GM18873 (cell line): Measurements from ENCODE around the gene TEKT2.

Experiments
- ATAC-seq: cut with Tn5 transposase; IDR thresholded peaks from one replicate; pipeline ENCODE4 v1.9.1; 2021; ENCODE audit warnings: mild to moderate bottlenecking, moderate library complexity, moderate number of reproducible peaks; ENCODE audit not compliant: unreplicated experiment, low FRiP score

The TEKT2 gene

DNA sequence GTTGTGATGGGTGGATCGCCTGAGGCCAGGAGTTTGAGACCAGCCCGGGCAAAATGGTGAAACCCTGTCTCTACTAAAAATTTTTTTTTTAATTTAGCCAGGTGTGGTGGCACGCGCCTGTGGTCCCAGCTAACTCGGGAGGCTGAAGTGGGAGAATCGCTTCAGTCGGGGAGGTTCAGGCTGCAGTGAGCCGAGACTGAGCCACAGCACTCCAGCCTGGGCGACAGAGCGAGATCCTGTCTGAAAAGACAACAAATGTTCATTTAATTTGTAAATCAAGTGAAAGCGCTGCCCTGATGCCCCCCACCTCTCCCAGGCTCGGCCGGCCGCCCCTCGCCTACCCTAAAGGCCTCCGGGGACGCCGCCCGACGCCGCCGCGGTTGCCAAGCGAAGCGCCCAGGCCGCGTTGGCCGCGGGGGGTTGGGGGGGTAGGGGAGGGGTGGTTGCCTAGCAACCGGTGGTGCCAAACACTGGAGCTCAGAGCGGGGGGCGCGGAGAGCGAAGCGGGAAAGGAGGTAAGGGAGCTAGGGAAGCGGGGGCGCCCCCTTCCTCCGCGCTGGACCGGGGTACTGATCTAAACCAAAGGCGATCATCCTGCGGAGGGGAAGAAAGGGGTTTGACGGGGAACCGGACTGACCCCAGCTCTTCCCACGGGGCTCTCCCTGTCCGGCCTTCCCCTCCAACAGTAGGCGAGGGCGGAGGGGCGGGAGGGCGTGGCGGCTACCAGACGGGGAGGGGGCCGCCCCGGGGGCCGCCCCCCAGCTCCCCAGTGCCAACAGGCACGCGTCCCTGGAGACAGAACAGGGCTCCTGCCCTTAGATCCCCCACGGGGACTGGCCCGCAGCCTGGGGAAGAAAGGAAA, at the start of gene TEKT2:
TSS of gene TEKT2 (plus strand) at position 460 of the 862 bp plus-strand sequence. CDS start 828 bp downstream, outside the sequence.
- no peak for ATAC-seq

GRCh38 chr1:36034692-36035091, 49.2 kb upstream of the TEKT2 start:
- no peak for ATAC-seq

DNA sequence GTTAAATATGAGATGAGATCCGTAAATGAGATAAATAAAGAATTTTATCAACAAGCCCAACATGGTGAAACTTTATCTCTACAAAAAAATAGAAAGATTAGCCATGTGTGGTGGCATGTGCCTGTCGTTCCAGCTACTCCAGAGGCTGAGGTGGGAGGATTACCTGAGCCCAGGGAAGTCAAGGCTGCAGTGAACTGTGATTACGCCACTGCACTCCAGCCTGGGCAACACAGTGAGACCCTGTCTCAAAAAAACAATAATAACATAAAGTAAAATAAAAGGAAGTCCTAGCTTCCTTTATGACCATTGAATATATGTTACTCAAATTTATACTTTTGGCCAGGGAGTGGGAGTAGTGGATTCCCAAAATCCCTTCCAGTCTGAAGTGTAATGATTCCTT, 48.7 kb upstream of the TEKT2 start:
- no peak for ATAC-seq

- ATAC-seq = no peak
These were observed 43.7 kb upstream of the TEKT2 start for GRCh38 chr1:36040238-36040637.

DNA sequence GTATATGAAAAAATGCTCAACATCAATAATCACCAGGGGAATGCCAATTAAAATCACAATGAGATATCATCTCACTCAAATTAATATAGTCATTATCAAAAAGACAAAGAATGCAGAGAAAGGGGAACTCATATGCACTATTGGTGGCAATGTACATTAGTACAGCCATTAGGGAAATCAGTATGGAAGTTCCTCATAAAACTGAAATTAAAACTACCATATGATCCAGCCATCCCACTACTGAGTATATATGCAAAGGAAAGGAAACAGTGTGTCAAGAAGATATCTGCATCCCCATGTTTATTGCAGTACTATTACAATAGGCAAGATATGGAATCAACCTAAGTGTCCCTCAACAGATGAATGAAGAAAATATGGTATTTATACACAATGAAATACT, 32.1 kb upstream of the TEKT2 start:
- no peak for ATAC-seq

DNA sequence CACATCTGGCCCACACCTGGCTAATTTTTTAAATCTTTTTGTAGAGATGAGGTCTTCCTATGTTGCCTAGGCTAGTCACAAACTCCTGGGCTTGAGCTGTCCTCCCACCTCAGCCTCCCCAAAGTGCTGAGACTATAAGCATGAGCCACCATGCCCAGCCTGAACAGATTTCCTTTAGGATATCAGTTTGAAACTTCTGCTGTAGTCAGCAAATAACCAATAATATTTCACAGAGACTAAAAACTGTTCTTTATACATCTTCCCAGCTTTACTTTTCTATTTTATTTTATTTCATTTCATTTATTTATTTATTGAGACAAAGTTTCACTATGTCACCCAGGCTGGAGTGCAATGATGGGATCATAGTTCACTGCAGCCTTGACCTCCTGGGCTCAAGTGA, 29.9 kb upstream of the TEKT2 start:
- ATAC-seq = no peak

DNA sequence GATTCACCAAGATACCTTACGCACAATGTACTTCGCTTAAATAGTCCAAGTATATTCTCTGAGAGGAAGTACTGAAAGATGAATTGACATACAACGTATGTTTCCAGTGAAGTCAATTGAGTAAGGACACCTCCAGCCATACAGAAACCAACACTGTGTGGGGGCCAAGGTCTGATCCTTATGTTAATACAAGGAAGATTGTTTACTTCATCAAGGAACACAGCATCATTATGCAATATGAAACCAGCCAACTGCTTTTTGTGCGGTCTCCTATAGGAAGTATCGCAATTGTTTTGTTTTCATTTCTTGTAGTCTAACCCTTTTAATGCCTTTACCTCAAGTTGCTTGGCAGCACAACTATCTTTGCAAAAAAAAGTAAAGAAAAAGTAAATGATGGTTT, 28.2 kb upstream of the TEKT2 start:
- ATAC-seq = no peak

- no peak for ATAC-seq
These were observed 21.6 kb upstream of the TEKT2 start for GRCh38 chr1:36062315-36062714.

- ATAC-seq = no peak
These were observed 16.0 kb upstream of the TEKT2 start for GRCh38 chr1:36067871-36068270.

DNA sequence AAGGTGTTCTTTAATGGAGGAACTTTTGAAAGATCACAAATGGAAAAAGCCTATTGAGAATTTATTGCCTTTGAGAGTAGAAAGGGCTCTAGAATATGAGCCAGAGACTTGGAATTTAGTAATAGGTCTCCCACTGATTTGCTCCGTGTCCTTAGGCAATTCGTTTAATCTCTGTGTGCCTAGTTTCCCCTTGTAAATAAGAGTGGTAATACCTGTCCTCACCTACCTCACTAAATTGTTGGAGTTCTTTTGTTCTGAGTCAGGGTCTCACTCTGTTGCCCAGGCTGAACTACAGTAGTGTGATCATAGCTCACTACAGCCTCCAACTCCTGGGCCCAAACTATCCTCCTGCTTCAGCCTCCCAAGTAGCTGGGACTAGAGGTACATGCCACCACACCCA, 15.0 kb upstream of the TEKT2 start:
- ATAC-seq = no peak

DNA sequence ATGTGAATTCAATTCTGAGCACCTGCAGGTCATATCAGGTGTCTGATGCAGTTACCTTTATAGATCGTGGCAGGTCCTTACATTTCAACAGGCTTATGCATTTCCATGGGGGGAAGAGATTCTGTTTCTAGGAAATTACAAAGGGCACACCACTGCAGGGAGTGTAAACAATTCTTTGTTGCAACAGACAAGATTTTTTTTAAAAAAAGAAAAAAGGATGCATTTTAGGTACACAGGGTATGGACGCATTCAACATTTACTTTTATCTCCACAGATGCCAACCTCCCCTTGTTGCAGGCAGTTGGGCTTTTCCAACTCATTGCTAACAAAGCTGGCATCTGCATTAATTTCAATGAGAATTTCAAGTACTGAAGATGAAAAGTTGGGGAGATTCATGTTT, 13.5 kb upstream of the TEKT2 start:
- no peak for ATAC-seq

- no peak for ATAC-seq
These were observed 6.8 kb upstream of the TEKT2 start for GRCh38 chr1:36076979-36077573.

DNA sequence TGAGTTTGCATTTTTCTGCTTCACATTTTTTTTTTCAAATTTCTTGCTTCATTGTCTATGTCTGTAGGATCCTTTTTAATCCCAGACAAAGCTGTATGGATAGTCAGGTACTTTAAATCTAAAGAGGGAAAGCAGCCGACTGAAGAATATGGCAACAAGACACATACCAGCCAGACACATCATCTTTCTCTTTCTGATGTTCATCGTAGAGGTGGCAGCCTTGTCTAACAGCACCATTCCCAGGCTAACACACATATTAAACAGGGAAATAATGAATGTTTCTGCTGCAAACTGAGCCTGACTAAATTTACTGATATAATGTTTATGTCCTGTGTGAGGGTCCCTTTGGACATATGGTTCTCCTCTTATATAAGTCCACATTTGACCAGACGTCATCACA, 3.7 kb upstream of the TEKT2 start:
- ATAC-seq = no peak

GRCh38 chr1:36080801-36081200, 3.1 kb upstream of the TEKT2 start:
- no peak for ATAC-seq

- no peak for ATAC-seq
These were observed 1.9 kb upstream of the TEKT2 start for GRCh38 chr1:36081926-36082485.

- ATAC-seq = no peak
These were observed 675 bp upstream of the TEKT2 start for GRCh38 chr1:36083219-36083618.

DNA sequence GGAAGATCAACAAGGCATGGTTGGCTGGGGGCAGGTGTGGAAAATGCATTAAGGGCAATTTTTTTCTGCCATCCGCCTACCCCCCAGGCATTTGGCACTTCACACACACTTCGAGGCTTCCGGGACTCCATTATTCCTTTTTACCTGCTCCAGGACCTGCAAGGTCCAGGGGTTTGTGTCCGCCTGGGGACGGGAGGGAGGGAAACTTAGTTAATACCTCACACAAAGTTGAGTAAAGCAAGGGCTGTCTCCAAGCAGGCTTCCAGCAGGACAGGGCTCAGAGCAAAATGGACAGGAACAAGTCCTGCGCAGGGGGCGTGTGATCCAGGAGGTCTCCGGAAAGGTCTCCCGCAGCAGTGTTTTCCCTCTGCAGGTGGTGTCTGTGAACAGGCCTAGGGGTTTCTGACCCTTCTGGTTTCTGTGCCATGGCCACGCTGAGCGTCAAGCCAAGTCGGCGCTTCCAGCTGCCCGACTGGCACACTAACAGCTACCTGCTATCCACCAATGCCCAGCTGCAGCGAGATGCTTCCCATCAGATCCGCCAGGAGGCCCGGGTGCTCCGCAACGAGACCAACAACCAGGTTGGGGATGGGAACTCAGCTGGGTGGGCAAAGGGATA, 712 bp downstream of the TEKT2 start:
- ATAC-seq = no peak

- ATAC-seq = no peak
These were observed 1.2 kb downstream of the TEKT2 start for GRCh38 chr1:36085126-36085525.

GRCh38 chr1:36085686-36086526, 2.0 kb downstream of the TEKT2 start:
- no peak for ATAC-seq

- ATAC-seq = no peak
These were observed 2.8 kb downstream of the TEKT2 start for GRCh38 chr1:36086529-36087232.
